ENCODE measurements around the gene KRT222. TPM values are rescaled to one million over a fixed set of nuclear protein-coding genes. Genes with fewer than 3 reads are reported as not detected.

The KRT222 gene
- total RNA-seq, 1 experiment from 2014 or later, result not detected

GRCh38 chr17:40672654-40673053 is 7.7 kb upstream of the KRT222 start:
- no peaks in the 10 kb centered on the region for H3K4me1 ChIP-seq (ENCODE audit: insufficient read depth, low read length)
- H3K27me3 ChIP-seq (ENCODE audit: low read length), result peaks cover 31% of the 10 kb centered on the region
- TF ChIP-seq EZH2 (IDR thresholded peaks at IDR 0.05; ENCODE audit: low read length, unreplicated experiment) (no peak), EZH2phosphoT487 (IDR thresholded peaks at IDR 0.05; ENCODE audit: borderline replicate concordance, low read length) (no peak), CTCF (conservative IDR thresholded peaks at IDR 0.05; ENCODE audit: low read depth, low read length) (no peak)
- DNase-seq, result no peak
- no peak for ATAC-seq
- H2AFZ ChIP-seq (ENCODE audit: low read length), result no peak overlapping the region
- no peaks in the 10 kb centered on the region for H3K36me3 ChIP-seq (ENCODE audit: low read depth, low read length)
- no peaks in the 10 kb centered on the region for H3F3A ChIP-seq (ENCODE audit: low read length, unreplicated experiment)
- H3K4me2 ChIP-seq (ENCODE audit: low read length), result no peak overlapping the region
- no peaks in the 10 kb centered on the region for H4K20me1 ChIP-seq (ENCODE audit: low read length)
- no peaks in the 10 kb centered on the region for H3K9me3 ChIP-seq (ENCODE audit: low read length)
- POLR2A ChIA-PET (ENCODE audit: unreplicated experiment), result no interaction called here
- intact Hi-C loops (cut with micrococcal nuclease), result no loop called here
- no peaks in the 10 kb centered on the region for H3K79me2 ChIP-seq (ENCODE audit: low read length)
- no peaks in the 10 kb centered on the region for H3K9me2 ChIP-seq (replicated peaks; ENCODE audit: low read length)
- no peak overlapping the region for H3K27ac ChIP-seq (ENCODE audit: low read length)
- CTCF ChIA-PET, result no interaction called here
- H3K9ac ChIP-seq (ENCODE audit: low read length), result no peak overlapping the region
- H3K4me3 ChIP-seq (ENCODE audit: low read length), result no peak overlapping the region
- BruUV-seq (replicated peaks), result no TSS peak

GRCh38 chr17:40671282-40671681 is 6.3 kb upstream of the KRT222 start:
- Histone ChIP-seq H3K9ac (ENCODE audit: low read length) (no peak overlapping the region), H3K4me1 (ENCODE audit: insufficient read depth, low read length) (no peaks in the 10 kb centered on the region), H4K20me1 (ENCODE audit: low read length) (no peaks in the 10 kb centered on the region), H3K4me2 (ENCODE audit: low read length) (no peak overlapping the region), H3K27me3 (ENCODE audit: low read length) (peaks cover 20% of the 10 kb centered on the region), H3K79me2 (ENCODE audit: low read length) (no peaks in the 10 kb centered on the region), H3K27ac (ENCODE audit: low read length) (no peak overlapping the region), H3K9me2 (replicated peaks; ENCODE audit: low read length) (no peaks in the 10 kb centered on the region), H3K4me3 (ENCODE audit: low read length) (no peak overlapping the region), H3K36me3 (ENCODE audit: low read depth, low read length) (no peaks in the 10 kb centered on the region), H3F3A (ENCODE audit: low read length, unreplicated experiment) (no peaks in the 10 kb centered on the region), H2AFZ (ENCODE audit: low read length) (no peak overlapping the region), H3K9me3 (ENCODE audit: low read length) (no peaks in the 10 kb centered on the region)
- DNase-seq (no peak), ATAC-seq (no peak)
- CTCF ChIA-PET, result no interaction called here
- BruUV-seq (replicated peaks), result no TSS peak
- intact Hi-C loops (cut with micrococcal nuclease), result no loop called here
- POLR2A ChIA-PET (ENCODE audit: unreplicated experiment), result no interaction called here
- no peak for TF ChIP-seq EZH2phosphoT487 (IDR thresholded peaks at IDR 0.05; ENCODE audit: borderline replicate concordance, low read length)
- no peak for TF ChIP-seq EZH2 (IDR thresholded peaks at IDR 0.05; ENCODE audit: low read length, unreplicated experiment)
- no peak for TF ChIP-seq CTCF (conservative IDR thresholded peaks at IDR 0.05; ENCODE audit: low read depth, low read length)

- CTCF ChIA-PET, result no interaction called here
- no peak overlapping the region for H2AFZ ChIP-seq (ENCODE audit: low read length)
Measured at GRCh38 chr17:40666331-40666730, 1.4 kb upstream of the KRT222 start.

More at GRCh38 chr17:40666331-40666730, 1.4 kb upstream of the KRT222 start:
- Histone ChIP-seq H3K9ac (ENCODE audit: low read length) (no peak overlapping the region), H3K4me3 (ENCODE audit: low read length) (no peak overlapping the region), H3K9me3 (ENCODE audit: low read length) (no peaks in the 10 kb centered on the region), H3K9me2 (replicated peaks; ENCODE audit: low read length) (no peaks in the 10 kb centered on the region), H3K27me3 (ENCODE audit: low read length) (peaks cover 4% of the 10 kb centered on the region; the same call in 1 of the 2 replicates), H3K4me1 (ENCODE audit: insufficient read depth, low read length) (no peaks in the 10 kb centered on the region), H3K27ac (ENCODE audit: low read length) (no peak overlapping the region), H4K20me1 (ENCODE audit: low read length) (no peaks in the 10 kb centered on the region), H3K4me2 (ENCODE audit: low read length) (no peak overlapping the region), H3K36me3 (ENCODE audit: low read depth, low read length) (no peaks in the 10 kb centered on the region), H3F3A (ENCODE audit: low read length, unreplicated experiment) (no peaks in the 10 kb centered on the region), H3K79me2 (ENCODE audit: low read length) (no peaks in the 10 kb centered on the region)
- BruUV-seq (replicated peaks), result no TSS peak
- POLR2A ChIA-PET (ENCODE audit: unreplicated experiment), result no interaction called here
- no peak for TF ChIP-seq EZH2phosphoT487 (IDR thresholded peaks at IDR 0.05; ENCODE audit: borderline replicate concordance, low read length)
- no peak for TF ChIP-seq EZH2 (IDR thresholded peaks at IDR 0.05; ENCODE audit: low read length, unreplicated experiment)
- no peak for TF ChIP-seq CTCF (conservative IDR thresholded peaks at IDR 0.05; ENCODE audit: low read depth, low read length)
- DNase-seq (no peak), ATAC-seq (no peak)
- intact Hi-C loops (cut with micrococcal nuclease), result no loop called here
